Omental fat pad (tissue), 4 donors: ENCODE measurements around the gene PLEK. TPM values are rescaled to one million over a fixed set of nuclear protein-coding genes. Genes with fewer than 3 reads are reported as not detected.
"Not testable (repeated sequence)": the region's sequence is repeated elsewhere in the genome, so short reads cannot be mapped to it uniquely, and the experiment has no call there.

Experiments used
- ATAC-seq: fragments of 150-250 bp; one replicate; pipeline ENCODE4 v1.9.1; 2016; ENCODE audit warnings: mild to moderate bottlenecking, moderate library complexity; ENCODE audit not compliant: low FRiP score
- DNase-seq: peaks from one replicate; pipeline ENCODE4 v3.0.0-alpha.2; 2019; ENCODE audit warnings: low spot score
- total RNA-seq, 4 donors: library from RNA; depleted of rRNA; stranded (reverse); fragments of >200 nt; gene quantifications; one replicate each; pipeline ENCODE4 v1.1.0, GENCODE V29; 2016
- TF ChIP-seq, protein P1 (sequence below), 3 donors: fragments of 450-650 bp; IDR thresholded peaks; one replicate each; pipeline ENCODE4 v1.5.1; 2016 to 2017; ENCODE audit warnings: antibody characterized with exemption in 3 of 3, mild to moderate bottlenecking in 3 of 3, moderate library complexity in 2 of 3

The PLEK gene
- total RNA-seq, 4 donors from 2014 or later = 16.9 to 55.1 (median 31.9) TPM

GRCh38 chr2:68372485-68372884, 7.4 kb downstream of the PLEK start:
- TF ChIP-seq, protein P1, sequence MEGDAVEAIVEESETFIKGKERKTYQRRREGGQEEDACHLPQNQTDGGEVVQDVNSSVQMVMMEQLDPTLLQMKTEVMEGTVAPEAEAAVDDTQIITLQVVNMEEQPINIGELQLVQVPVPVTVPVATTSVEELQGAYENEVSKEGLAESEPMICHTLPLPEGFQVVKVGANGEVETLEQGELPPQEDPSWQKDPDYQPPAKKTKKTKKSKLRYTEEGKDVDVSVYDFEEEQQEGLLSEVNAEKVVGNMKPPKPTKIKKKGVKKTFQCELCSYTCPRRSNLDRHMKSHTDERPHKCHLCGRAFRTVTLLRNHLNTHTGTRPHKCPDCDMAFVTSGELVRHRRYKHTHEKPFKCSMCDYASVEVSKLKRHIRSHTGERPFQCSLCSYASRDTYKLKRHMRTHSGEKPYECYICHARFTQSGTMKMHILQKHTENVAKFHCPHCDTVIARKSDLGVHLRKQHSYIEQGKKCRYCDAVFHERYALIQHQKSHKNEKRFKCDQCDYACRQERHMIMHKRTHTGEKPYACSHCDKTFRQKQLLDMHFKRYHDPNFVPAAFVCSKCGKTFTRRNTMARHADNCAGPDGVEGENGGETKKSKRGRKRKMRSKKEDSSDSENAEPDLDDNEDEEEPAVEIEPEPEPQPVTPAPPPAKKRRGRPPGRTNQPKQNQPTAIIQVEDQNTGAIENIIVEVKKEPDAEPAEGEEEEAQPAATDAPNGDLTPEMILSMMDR (IDR thresholded peaks at IDR 0.05) = no peak
- DNase-seq (no peak), ATAC-seq (no peak)

GRCh38 chr2:68374184-68374583, 9.1 kb downstream of the PLEK start:
- DNase-seq = no peak
- no peak for ATAC-seq
- TF ChIP-seq, protein P1 (IDR thresholded peaks at IDR 0.05) = no peak

- TF ChIP-seq, protein P1 (IDR thresholded peaks at IDR 0.05) = no peak
- DNase-seq = no peak
- ATAC-seq = no peak
Observed at GRCh38 chr2:68375582-68375981, 10.5 kb downstream of the PLEK start.

- DNase-seq = no peak
- TF ChIP-seq, protein P1 (IDR thresholded peaks at IDR 0.05) = no peak
- no peak for ATAC-seq
Observed at GRCh38 chr2:68377137-68377780, 12.2 kb downstream of the PLEK start.

- DNase-seq, ATAC-seq: not testable (repeated sequence)
Observed at GRCh38 chr2:68378779-68379178, 13.7 kb downstream of the PLEK start.

GRCh38 chr2:68379184-68379708, 14.2 kb downstream of the PLEK start:
- DNase-seq (no peak), ATAC-seq (no peak)
- TF ChIP-seq, protein P1 (IDR thresholded peaks at IDR 0.05) = no peak

GRCh38 chr2:68383778-68384177, 18.7 kb downstream of the PLEK start:
- DNase-seq (no peak), ATAC-seq (no peak)
- TF ChIP-seq, protein P1 (IDR thresholded peaks at IDR 0.05) = no peak
